HG03520 (cell line): Measurements from ENCODE around the gene FARSA.
"Not testable (repeated sequence)": the region's sequence is repeated elsewhere in the genome, so short reads cannot be mapped to it uniquely, and the experiment has no call there.

Experiments used
- ATAC-seq: cut with Tn5 transposase; IDR thresholded peaks from one replicate; pipeline ENCODE4 v1.9.1; 2021; ENCODE audit warnings: mild to moderate bottlenecking, moderate library complexity; ENCODE audit not compliant: unreplicated experiment

FARSA gene

DNA sequence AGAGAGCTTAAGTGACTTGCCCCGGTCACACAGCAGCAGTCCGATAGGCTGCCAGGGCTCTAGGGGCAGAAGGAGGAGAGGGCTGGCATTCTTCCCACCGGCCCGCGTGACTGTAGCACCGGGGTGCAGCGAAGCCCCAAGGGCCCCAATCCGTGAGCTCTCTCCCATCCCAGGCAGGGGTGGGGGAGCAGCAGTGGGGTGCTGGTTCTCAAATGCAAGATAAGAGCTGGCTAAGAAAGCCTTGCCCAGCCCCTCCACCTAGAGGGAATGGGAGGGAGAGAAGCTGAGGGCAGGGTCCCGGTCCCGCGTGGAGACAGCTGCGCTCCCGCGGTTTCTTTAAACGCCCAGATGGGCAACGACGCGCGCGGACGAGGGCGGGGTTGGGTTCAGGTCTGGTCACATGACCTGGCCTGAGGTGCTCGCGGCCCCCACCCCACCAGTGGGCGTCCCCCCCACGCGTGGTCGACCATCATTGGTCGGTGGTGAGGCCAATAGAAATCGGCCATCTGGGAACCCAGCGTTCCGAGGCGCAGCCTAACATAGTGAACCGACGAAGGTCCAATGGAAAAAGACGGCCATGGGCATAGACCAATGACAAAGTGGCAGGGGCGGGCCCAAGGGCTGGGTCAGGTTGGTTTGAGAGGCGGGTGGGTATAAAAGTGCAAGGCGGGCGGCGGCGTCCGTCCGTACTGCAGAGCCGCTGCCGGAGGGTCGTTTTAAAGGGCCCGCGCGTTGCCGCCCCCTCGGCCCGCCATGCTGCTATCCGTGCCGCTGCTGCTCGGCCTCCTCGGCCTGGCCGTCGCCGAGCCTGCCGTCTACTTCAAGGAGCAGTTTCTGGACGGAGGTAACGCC, 4.6 kb upstream of the FARSA start, which contains the start of gene CALR:
CALR (plus strand) TSS at position 683 of the 852 bp plus-strand sequence; CDS start at position 754, 71 bp downstream.
- ATAC-seq, result peak; percentile 84

- ATAC-seq, result no peak
Observed at GRCh38 chr19:12937093-12937926, 3.8 kb upstream of the FARSA start.

DNA sequence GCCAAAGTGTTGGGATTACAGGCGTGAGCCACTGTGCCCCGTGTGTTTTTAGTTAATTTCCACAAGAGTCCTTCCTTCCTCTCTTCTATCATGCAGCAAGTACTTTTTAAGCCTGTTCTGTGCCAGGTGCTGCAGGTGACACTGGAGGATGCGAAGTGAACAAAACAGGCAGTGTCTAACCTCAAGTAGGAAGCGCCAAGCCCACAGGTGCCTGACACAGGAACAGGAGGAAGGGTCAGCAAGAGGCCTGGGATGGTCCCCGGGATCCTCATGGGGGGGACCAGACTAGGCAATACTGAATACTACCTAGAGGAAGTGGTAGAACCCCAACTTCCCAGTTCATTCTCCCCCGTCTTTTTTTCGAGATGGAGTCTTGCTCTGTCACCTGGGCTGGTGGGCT, 3.1 kb upstream of the FARSA start:
- ATAC-seq, result no peak

GRCh38 chr19:12935071-12935470, 1.6 kb upstream of the FARSA start:
- no peak for ATAC-seq

DNA sequence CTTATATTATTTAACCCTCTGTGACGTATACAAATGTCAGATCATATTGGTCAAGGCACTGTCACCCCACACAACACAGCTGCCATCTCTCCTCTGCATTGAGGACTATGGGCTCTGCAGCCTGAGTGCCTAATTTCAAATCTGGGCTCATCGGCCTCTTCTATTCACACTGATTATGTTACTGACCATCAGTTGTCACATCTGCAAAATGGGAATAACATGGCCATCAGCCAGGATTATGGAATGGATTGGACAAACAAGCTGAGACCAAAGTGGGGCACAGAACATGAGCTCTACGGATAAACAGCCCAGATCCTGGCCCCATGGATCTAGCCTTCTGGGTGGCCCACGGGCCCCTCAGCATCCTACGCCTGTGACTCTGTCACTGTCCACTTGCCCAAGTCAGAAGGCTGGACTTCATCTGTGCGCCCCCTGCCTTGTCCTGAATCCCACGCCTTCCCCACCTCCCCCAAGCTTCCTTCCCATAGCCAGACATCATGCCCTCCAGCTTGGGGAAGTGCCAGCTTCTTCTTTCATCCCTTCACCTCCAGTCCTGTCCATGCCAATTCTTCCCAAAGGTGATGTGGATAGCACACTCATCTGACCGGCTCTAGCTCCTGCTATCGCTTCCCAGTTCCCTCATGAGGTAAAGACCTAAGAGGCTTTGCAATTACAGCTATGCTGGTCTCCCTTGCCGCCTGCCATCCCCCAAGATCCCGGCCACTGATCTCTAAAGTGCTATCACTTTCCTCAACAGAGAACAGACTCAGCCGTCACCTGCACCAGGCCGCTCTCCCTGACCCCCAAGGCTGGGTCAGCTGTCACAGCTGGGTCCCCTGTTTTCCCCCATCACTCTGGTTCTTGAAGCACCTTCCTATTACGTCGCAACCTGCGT, 872 bp downstream of the FARSA start:
- ATAC-seq, result no peak

GRCh38 chr19:12930002-12930645, 3.4 kb downstream of the FARSA start:
- ATAC-seq, result no peak

DNA sequence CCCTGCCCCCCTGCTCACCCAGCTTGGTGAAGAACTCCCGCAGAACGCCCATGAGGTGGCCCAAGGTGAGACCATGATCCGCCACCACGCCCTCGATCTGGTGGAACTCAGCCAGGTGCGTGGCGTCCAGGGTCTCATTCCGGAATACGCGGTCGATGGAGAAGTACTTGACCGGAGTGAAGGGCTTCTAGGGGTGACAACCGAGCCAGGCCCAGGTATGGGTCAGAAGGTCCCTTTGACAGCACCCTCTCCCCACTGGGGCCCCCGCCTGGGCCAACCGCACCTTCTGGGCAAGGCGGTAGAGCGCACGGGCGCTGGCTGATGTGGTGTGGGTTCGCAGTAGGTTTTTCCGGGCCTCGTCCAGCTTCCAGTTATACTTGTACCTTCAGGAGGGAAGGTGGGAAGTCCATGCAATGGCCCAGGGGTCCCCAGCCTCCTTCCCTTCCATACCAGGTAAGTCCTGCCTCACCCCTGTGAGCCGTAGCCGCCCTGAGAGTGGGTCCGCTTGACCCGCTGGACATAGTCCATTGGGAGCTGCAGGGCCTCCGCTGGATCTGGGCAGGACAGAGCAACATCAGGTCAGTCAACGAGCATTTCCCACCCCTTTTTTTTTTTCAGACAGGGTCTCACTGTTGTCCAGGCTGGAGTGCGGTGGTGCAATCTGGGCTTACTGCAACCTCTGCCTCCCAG, 8.7 kb downstream of the FARSA start:
- no peak for ATAC-seq

DNA sequence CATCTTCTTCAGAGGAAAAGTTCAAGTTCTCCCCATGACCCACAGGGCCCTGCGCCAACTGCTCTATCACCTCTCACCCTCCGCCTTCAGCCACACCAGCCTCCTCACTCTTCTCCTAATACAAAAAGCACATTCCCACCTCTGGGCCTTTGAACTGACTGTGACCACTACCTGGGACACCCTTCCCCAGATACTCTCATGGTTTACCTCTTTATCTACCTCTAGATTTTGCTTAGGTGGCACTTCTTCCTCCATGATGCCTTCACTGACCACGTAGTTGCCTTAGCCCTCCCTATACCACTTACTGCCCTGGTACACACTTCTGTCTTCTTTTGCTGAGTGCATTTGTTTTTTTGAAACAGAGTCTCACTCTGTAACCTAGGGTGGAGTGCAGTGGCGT, 10.6 kb downstream of the FARSA start:
- no peak for ATAC-seq

DNA sequence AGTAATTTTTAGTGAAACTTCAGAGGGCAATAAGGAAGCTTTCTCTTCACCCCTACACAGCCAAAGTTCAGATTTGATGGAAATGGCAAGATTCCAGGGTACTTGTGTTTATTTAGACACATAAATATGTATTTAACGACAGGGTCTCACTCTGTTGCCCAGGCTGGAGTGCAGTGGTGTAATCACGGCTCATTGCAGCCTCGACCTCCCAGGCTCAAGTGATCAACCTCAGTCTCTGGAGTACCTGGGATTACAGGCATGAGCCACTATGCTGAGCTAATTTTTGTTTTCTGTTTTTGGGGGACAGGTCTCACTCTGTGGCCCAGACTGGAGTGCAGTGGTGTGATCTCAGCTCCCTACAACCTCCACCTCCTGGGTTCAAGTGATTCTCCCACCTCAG, 12.5 kb downstream of the FARSA start:
- no peak for ATAC-seq

DNA sequence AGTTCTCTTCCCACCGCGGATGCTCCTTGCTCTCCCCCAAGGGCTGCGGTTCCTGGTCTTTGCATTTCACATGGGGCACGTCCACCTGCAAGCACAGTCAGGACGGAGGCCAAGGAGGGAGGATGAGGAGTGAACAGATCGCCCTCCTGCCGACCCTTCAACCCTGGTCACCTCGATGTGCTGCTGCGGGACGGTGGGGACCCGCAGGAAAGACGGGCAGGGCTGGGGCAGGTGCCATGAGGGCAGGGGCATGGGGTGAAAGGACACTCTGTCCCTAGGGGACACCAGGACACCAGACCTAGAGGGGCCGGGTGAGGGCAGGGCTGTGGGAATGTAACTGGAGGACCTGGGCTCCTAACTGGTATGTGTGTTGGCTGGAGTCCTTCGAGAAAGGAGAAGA, 15.3 kb downstream of the FARSA start:
- no peak for ATAC-seq

GRCh38 chr19:12915860-12916259, 17.7 kb downstream of the FARSA start:
- not testable (repeated sequence) for ATAC-seq

- no peak for ATAC-seq
Observed at GRCh38 chr19:12913851-12914690, 19.4 kb downstream of the FARSA start.

DNA sequence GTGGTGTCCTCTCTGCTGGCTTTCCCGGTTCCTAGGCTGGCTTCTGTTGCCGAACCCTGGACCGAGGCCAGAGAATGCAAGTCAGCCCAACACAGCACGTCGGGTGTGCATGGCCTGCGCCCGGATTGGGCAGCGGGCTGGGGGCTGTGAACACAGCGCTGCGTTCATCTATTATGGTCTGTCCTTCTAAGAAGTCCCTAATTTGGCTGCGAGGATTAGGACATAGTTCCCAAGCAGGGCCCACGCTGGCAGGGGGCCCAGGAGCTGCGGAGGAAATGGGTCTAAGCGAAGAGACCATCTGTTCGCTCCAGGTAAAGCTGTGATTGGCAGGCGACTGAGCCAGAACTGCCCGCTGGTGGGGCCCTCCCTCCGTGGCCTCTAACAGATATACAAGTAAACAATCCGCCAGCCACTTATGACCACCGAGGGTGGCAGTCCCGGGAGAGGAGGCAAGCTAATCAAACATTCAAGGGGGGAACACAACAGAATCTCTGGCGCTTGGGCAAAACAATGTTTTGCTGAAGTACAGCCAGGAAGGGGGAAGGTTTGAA, 20.4 kb downstream of the FARSA start:
- ATAC-seq, result no peak

DNA sequence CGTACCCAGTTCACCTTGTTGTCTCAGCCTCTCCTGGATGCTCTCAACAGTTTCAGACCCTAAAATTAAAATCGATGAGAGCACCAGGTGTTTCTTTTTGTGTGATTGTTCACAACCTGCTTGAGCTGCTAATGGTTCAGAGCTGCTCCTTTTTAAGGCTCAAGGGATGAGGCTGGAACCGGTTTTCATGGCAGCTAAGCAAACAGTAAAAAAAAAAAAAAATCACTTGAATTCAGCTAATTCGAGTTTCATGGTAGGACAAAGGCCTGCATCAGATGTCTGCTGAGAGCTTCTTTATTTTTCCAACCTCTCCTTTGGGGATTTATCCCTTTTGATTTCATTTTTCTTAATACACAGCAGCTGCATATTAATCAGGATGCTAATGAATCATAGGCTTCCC, 20.9 kb downstream of the FARSA start:
- ATAC-seq, result no peak

DNA sequence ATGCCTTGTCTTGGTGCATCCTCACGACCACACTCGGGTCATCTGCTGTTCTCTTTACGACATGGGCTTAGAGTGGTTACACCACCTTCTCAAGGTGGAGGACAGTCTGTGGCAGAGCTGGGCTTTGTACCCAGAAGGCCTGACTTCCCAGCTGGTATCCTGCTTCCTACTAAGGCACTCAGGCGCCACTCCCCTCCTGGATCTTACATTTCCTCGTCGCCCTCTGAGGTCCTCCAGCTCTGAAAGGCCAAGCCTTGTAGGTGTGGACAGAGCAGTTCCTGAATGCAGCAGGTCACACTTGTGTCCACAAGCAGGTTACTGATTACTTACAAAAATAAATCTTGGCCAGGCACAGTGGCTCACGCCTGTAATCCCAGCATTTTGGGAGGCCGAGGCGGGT, 26.3 kb downstream of the FARSA start:
- no peak for ATAC-seq

DNA sequence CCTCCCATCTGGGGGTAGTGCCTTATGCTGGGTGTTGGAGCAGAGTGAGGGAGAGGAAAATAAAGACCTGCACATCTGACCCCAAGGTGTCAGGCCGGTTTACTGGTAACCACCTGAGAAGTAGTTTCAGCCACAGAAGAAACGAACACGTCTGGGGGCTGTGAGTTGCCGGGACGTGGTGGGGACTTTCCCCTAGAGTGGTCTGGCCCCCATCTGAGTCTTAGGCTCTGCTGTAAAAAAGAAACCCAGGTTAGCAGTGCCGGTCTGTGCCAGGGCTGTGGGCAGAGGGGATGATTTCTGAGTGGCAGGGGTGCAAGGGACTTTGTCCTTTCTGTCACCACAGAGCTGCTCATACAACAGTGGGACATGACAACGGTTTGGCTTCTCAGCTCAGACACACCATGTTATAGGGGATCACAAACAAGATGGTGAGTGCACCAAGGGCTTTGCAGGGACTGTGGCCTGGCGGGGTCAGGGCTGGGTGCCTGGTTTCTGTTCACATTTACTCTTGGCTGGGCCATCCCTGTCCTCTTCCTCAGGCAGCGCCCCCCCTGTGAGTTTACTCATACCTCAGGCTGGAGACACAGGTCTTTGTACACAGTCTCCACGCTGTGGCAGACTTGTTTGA, 33.5 kb downstream of the FARSA start:
- peak; percentile 66 for ATAC-seq

DNA sequence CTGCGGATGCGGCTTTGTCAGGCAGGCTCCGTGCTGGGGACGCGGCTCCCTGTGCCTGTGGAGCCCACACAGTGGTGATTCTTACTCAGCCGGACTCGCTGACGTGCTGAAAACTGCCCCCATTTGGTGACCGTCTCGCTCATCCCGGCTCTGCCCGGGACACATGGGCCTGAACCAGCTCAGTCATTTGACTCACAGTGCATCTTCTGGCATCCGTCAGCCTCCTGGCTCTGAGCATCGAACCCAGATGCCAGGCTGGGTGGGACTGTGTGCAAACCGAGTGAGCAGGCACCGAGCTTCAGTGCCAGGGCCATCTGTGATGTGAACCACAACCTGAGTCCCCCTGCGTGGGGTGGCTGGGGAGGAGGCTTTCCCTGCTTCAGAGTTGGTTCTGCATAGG, 37.1 kb downstream of the FARSA start:
- ATAC-seq, result no peak

- ATAC-seq, result no peak
Observed at GRCh38 chr19:12893582-12893981, 39.9 kb downstream of the FARSA start.
